GM21528 (cell line): ENCODE measurements around the gene CHCHD6.

Experiments used
- ATAC-seq: cut with Tn5 transposase; IDR thresholded peaks from one replicate; pipeline ENCODE4 v1.9.1; 2021; ENCODE audit warnings: mild to moderate bottlenecking, moderate library complexity; ENCODE audit not compliant: unreplicated experiment, low FRiP score

The CHCHD6 gene

GRCh38 chr3:126696701-126697267, 7.3 kb upstream of the CHCHD6 start:
- no peak for ATAC-seq

DNA sequence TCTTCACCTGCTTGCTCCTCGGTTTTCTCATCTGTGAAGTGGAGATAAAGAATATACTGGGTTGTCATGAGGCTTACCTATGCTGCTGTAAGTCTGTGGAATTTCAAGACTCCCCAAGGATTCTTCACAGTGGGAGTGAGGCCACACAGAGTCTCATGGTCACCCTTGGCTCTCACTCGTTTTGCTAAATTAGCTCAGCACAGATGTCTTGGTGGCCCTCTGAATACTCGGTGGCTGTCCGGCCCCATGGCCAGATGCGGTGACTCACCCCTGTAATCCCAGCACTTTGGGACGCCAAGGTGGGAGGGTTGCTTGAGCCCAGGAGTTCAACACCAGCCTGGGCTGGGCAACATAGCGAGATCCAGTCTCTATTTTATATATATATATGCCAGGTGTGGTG, 5.0 kb upstream of the CHCHD6 start:
- ATAC-seq = no peak

DNA sequence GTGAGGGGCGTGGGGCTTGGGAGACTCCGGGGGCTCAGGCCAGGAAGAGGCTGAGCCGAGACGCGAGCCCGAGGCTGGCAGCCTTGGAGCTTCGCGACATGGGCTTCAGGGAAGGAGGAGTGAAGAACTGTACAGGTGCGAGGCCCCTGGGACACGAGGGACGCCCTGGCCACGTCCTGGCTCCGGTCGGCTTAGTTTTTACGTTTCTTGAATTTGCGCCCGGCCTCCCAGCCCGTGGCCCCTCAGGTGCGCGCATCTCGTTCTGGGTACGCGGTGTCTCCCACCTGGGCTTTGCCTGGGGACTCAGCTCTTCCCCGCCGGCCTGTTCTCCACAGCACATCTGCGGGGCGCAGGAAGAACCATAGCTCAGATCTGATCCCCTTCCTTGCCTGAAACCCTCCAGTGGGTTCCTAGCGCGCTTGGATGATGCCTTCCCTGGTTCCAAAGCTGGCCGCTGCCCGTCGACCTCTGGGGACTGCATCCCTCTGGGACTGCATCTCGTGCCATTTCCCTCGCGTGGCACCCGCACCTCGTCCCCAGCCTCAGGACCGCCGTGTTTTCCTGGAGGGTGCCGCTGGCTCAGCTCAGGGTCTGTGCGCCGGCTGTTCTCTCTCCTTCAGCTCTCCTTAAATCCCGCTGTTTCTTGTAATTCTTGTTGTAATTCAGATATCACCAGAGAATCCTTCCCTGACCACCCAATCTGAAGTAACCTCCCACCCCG, 614 bp downstream of the CHCHD6 start:
- ATAC-seq = no peak

GRCh38 chr3:126706631-126707030, 2.6 kb downstream of the CHCHD6 start:
- no peak for ATAC-seq

GRCh38 chr3:126711121-126711760, 7.2 kb downstream of the CHCHD6 start:
- ATAC-seq = no peak

GRCh38 chr3:126713199-126713598, 9.2 kb downstream of the CHCHD6 start:
- no peak for ATAC-seq

GRCh38 chr3:126714276-126714900, 10.3 kb downstream of the CHCHD6 start:
- ATAC-seq = no peak

GRCh38 chr3:126714921-126715320, 10.9 kb downstream of the CHCHD6 start:
- ATAC-seq = no peak

- no peak for ATAC-seq
Observed at GRCh38 chr3:126715432-126715831, 11.4 kb downstream of the CHCHD6 start.

DNA sequence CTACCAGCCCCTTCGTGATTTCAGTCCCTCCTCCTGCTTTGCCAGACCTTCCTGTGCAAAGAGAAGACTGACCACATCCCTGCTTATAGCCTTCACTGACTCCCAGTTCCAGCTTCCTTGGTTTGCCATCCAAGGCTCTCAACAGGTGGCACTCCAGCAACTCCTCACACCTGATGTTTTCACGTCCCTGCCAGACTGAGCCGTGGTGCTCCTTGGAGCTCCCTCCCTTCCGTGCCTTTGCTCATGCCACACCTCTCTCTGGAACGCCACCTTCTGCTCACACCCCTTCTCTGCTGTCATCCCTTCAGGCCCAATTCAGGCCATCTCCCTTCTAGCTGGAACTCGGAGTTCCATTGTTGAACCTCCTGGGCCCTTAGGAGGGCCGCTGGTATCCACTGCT, 12.0 kb downstream of the CHCHD6 start:
- ATAC-seq = no peak

GRCh38 chr3:126718561-126719445, 14.8 kb downstream of the CHCHD6 start:
- ATAC-seq = no peak

GRCh38 chr3:126720596-126720995, 16.6 kb downstream of the CHCHD6 start:
- no peak for ATAC-seq

DNA sequence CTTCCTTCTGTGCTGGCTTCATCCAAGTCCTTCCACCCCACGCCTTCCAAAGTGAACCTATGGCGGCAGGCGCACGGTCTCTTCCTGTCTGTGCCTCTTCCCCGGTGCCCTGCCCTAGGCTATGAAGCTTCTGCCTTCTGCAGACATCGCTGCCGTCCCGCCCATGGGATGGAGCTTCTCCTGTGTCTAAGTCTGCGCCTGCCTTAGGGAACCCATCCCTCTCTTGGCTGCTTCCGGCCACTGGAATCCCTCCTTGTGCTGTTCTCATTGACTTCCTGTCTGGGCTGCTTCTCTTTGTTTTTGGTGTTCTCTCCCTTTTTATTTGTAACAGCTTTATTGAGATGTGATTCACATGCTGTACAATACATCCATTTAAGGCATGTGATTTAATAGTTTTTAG, 17.2 kb downstream of the CHCHD6 start:
- no peak for ATAC-seq

- no peak for ATAC-seq
Observed at GRCh38 chr3:126723237-126723636, 19.2 kb downstream of the CHCHD6 start.

GRCh38 chr3:126723801-126724200, 19.8 kb downstream of the CHCHD6 start:
- no peak for ATAC-seq

DNA sequence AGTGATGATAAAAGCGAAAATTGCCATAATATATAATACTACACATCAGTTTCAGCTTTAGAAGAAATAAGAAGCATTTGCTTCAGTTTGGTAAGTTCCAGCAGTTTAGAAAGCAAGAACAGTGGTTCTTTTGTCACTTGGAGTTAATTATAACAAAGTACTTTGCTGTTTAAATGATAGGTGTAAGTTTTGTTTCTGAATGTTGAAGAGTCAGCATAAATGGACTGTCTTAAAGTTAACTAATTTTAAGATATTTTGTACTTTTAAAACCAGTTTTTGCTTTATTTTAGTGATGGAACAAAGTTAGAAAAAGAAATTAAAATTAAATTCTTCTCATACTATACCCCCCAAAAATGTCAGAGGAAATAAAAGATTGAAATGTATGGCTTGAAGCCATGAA, 24.6 kb downstream of the CHCHD6 start:
- ATAC-seq = no peak

DNA sequence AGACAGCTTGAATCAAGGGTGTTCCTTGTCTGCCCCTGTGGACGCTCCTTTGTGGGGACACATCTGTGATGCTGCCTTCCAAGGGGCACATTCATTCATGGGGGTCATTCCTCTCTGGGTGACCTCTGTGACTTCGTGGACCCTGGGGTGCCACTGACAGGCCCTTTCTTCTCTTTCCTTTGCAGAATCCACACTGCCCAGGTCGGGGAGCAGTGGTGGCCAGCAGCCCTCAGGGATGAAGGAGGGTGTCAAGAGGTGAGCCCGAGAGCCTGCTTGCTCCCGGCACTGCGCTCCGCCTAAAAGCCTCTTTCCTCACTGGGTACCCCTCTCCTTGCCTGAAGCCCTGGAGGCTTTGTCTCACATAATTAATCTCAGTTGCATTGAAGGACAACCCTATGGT, 26.3 kb downstream of the CHCHD6 start:
- no peak for ATAC-seq

- no peak for ATAC-seq
Observed at GRCh38 chr3:126731044-126731443, 27.0 kb downstream of the CHCHD6 start.

- ATAC-seq = no peak
Observed at GRCh38 chr3:126732281-126733060, 28.4 kb downstream of the CHCHD6 start.

DNA sequence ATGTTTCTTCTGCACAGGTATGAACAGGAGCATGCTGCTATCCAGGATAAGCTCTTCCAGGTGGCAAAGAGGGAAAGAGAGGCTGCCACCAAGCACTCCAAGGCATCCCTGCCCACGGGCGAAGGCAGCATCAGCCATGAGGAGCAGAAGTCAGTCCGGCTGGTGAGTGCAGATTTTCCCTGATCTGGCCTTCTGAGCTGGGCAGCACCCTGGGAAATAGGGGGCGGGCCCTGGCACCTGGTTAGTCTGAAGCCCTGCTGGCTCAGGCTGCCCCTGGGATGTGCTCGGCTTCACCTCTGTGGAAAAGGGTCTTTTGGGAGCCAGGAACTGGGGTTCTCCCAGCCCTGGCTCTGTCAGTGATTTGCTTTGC, 29.0 kb downstream of the CHCHD6 start:
- no peak for ATAC-seq
